Muscle of leg (tissue), 11 donors: ENCODE results near the gene RTN4IP1. TPM values are rescaled to one million over a fixed set of nuclear protein-coding genes. Genes with fewer than 3 reads are reported as not detected.
"Not testable (repeated sequence)": the region's sequence is repeated elsewhere in the genome, so short reads cannot be mapped to it uniquely, and the experiment has no call there.

ENCODE experiments used
- DNase-seq: peaks from one replicate; pipeline ENCODE4 v3.0.0; 2013
- H3K27ac ChIP-seq: one replicate; pipeline ENCODE4 v1.5.1; 2013; ENCODE audit warnings: mild to moderate bottlenecking, low read length, control low read depth
- H3K27me3 ChIP-seq: one replicate; pipeline ENCODE4 v1.6.1; 2013; ENCODE audit warnings: low read length; ENCODE audit not compliant: control insufficient read depth, insufficient read depth
- H3K36me3 ChIP-seq: one replicate; pipeline ENCODE4 v1.6.1; 2013; ENCODE audit warnings: low read length; ENCODE audit not compliant: control insufficient read depth, insufficient read depth
- H3K4me1 ChIP-seq: one replicate; pipeline ENCODE4 v1.6.1; 2013; ENCODE audit warnings: low read length; ENCODE audit not compliant: control insufficient read depth, insufficient read depth
- H3K4me3 ChIP-seq: one replicate; pipeline ENCODE4 v1.5.1; 2013; ENCODE audit warnings: low read length, control low read depth
- H3K9me3 ChIP-seq: replicated peaks from 2 replicates; pipeline ENCODE4 v1.6.1; 2013; ENCODE audit warnings: low read depth, low read length; ENCODE audit not compliant: control insufficient read depth
- WGBS: methylation state at CpG from one replicate; pipeline ENCODE4 v1.1.5; 2013; ENCODE audit warnings: missing lambda C conversion rate; ENCODE audit not compliant: insufficient coverage; 5-methylcytosine and 5-hydroxymethylcytosine counted together
- polyA plus RNA-seq, 8 donors: library from polyadenylated mRNA; unstranded; fragments of 120-200 nt; gene quantifications; one replicate each; pipeline versions ENCODE4 v1.2.1 to v1.2.3, GENCODE V29; 2013; ENCODE audit warnings: inconsistent platforms in 1 of 8, low replicate concordance in 1 of 8; ENCODE audit not compliant: insufficient read length in 8 of 8, insufficient read depth in 1 of 8
- total RNA-seq: library from RNA; stranded (reverse); fragments of 120-200 nt; gene quantifications from one replicate; pipeline ENCODE4 v1.2.4, GENCODE V29; 2013

The RTN4IP1 gene
- total and polyA plus RNA-seq, 9 donors: 5.9 to 8.3 (median 7.1) TPM

- H3K4me3 ChIP-seq: no peak overlapping the region
- H3K4me1 ChIP-seq: no peaks in the 10 kb centered on the region
- no peaks in the 10 kb centered on the region for H3K27me3 ChIP-seq
- no peak for DNase-seq
- H3K9me3 ChIP-seq: no peaks in the 10 kb centered on the region
- H3K27ac ChIP-seq: no peak overlapping the region
- no peaks in the 10 kb centered on the region for H3K36me3 ChIP-seq
- WGBS: no CpG with 5 or more reads among the region's 3 CpGs
These were observed 78.1 kb downstream of the RTN4IP1 start for GRCh38 chr6:106551155-106551554.

- Histone ChIP-seq H3K4me3 (no peak overlapping the region), H3K27ac (no peak overlapping the region), H3K27me3 (no peaks in the 10 kb centered on the region), H3K9me3 (no peaks in the 10 kb centered on the region), H3K4me1 (peaks cover 3% of the 10 kb centered on the region), H3K36me3 (no peaks in the 10 kb centered on the region)
- 60% methylated on average over 1 of the region's 1 CpG for WGBS
- no peak for DNase-seq
These were observed 79.8 kb downstream of the RTN4IP1 start for GRCh38 chr6:106549521-106549920.

- H3K36me3 ChIP-seq, H3K4me1 ChIP-seq, DNase-seq, H3K27ac ChIP-seq, H3K27me3 ChIP-seq, H3K9me3 ChIP-seq, H3K4me3 ChIP-seq: not testable (repeated sequence)
- no CpG with 5 or more reads among the region's 6 CpGs for WGBS
These were observed 80.3 kb downstream of the RTN4IP1 start for GRCh38 chr6:106548926-106549455.

GRCh38 chr6:106547601-106548453 lies 81.5 kb downstream of the RTN4IP1 start:
- no peak for DNase-seq
- peaks cover 3% of the 10 kb centered on the region for H3K4me1 ChIP-seq
- no peaks in the 10 kb centered on the region for H3K36me3 ChIP-seq
- H3K4me3 ChIP-seq: no peak overlapping the region
- peak overlapping the region; percentile 82 for H3K27ac ChIP-seq
- whole genome bisulfite sequencing: no CpG with 5 or more reads among the region's 6 CpGs
- no peaks in the 10 kb centered on the region for H3K27me3 ChIP-seq
- no peaks in the 10 kb centered on the region for H3K9me3 ChIP-seq

- Histone ChIP-seq H3K9me3 (no peaks in the 10 kb centered on the region), H3K36me3 (no peaks in the 10 kb centered on the region), H3K4me3 (no peak overlapping the region), H3K27me3 (no peaks in the 10 kb centered on the region), H3K27ac (peak overlapping the region; percentile 82), H3K4me1 (peaks cover 3% of the 10 kb centered on the region)
- no CpG with 5 or more reads among the region's 5 CpGs for WGBS
- DNase-seq: peak; percentile 69
These were observed 82.4 kb downstream of the RTN4IP1 start for GRCh38 chr6:106546691-106547414.

GRCh38 chr6:106546261-106546690 lies 83.0 kb downstream of the RTN4IP1 start:
- no peak overlapping the region for H3K4me3 ChIP-seq
- DNase-seq: peak; percentile 42
- no peaks in the 10 kb centered on the region for H3K9me3 ChIP-seq
- no peaks in the 10 kb centered on the region for H3K27me3 ChIP-seq
- peaks cover 3% of the 10 kb centered on the region for H3K4me1 ChIP-seq
- whole genome bisulfite sequencing: no CpG with 5 or more reads among the region's 2 CpGs
- H3K27ac ChIP-seq: peak overlapping the region; percentile 82
- no peaks in the 10 kb centered on the region for H3K36me3 ChIP-seq

- Histone ChIP-seq H3K9me3 (no peaks in the 10 kb centered on the region), H3K36me3 (no peaks in the 10 kb centered on the region), H3K4me1 (peaks cover 1% of the 10 kb centered on the region), H3K4me3 (no peak overlapping the region), H3K27me3 (no peaks in the 10 kb centered on the region), H3K27ac (no peak overlapping the region)
- 64% methylated on average over 4 of the region's 6 CpGs for WGBS
- DNase-seq: no peak
These were observed 88.4 kb downstream of the RTN4IP1 start for GRCh38 chr6:106540907-106541306.

GRCh38 chr6:106540432-106540831 lies 88.9 kb downstream of the RTN4IP1 start:
- no peaks in the 10 kb centered on the region for H3K36me3 ChIP-seq
- no peak for DNase-seq
- H3K4me1 ChIP-seq: no peaks in the 10 kb centered on the region
- H3K4me3 ChIP-seq: no peak overlapping the region
- no peaks in the 10 kb centered on the region for H3K9me3 ChIP-seq
- no peaks in the 10 kb centered on the region for H3K27me3 ChIP-seq
- H3K27ac ChIP-seq: no peak overlapping the region

- WGBS: 52% methylated on average over 6 of the region's 9 CpGs
- no peak overlapping the region for H3K4me3 ChIP-seq
- H3K36me3 ChIP-seq: no peaks in the 10 kb centered on the region
- H3K27ac ChIP-seq: no peak overlapping the region
- DNase-seq: peak; percentile 57
- no peaks in the 10 kb centered on the region for H3K4me1 ChIP-seq
- H3K27me3 ChIP-seq: no peaks in the 10 kb centered on the region
- no peaks in the 10 kb centered on the region for H3K9me3 ChIP-seq
These were observed 89.4 kb downstream of the RTN4IP1 start for GRCh38 chr6:106539936-106540335.

- H3K4me3 ChIP-seq: no peak overlapping the region
- H3K27me3 ChIP-seq: peaks cover under 1% of the 10 kb centered on the region
- no peaks in the 10 kb centered on the region for H3K9me3 ChIP-seq
- no CpG with 5 or more reads among the region's 1 CpG for WGBS
- H3K27ac ChIP-seq: no peak overlapping the region
- no peaks in the 10 kb centered on the region for H3K4me1 ChIP-seq
- DNase-seq: no peak
- H3K36me3 ChIP-seq: no peaks in the 10 kb centered on the region
These were observed 91.2 kb downstream of the RTN4IP1 start for GRCh38 chr6:106538145-106538544.
